Measurements from ENCODE around the gene EIF3I. TPM values are rescaled to one million over a fixed set of nuclear protein-coding genes. Genes with fewer than 3 reads are reported as not detected.
"Not testable (repeated sequence)": the region's sequence is repeated elsewhere in the genome, so short reads cannot be mapped to it uniquely, and the experiment has no call there.

Gene EIF3I
- total RNA-seq, 1 experiment from 2014 or later, result 222 TPM

GRCh38 chr1:32257227-32257508 lies 35.0 kb downstream of the EIF3I start:
- no peak overlapping the region for H3T11ph ChIP-seq (ENCODE audit: low read length)
- H2AFZ ChIP-seq (ENCODE audit: low read length), result no peak overlapping the region
- TF ChIP-seq CTCF (conservative IDR thresholded peaks at IDR 0.05), result no peak
- no peak overlapping the region for H3K18ac ChIP-seq (ENCODE audit: insufficient read length, low read depth, low read length)
- H3K4me3 Mint-ChIP-seq, result no peak overlapping the region
- H3K4me2 ChIP-seq (ENCODE audit: insufficient read depth, insufficient read length, low read length), result no peak overlapping the region
- no peak overlapping the region for H3K27ac ChIP-seq (ENCODE audit: insufficient read length, low read depth, low read length)
- H2BK120ac ChIP-seq (ENCODE audit: low read depth, low read length, poor library complexity, severe bottlenecking), result no peak overlapping the region
- no peak overlapping the region for H2BK12ac ChIP-seq (ENCODE audit: insufficient read length, low read depth, low read length)
- peaks cover 3 to 6% of the 10 kb centered on the region in 2 experiments; a peak in 3 of 4 replicates for H3K4me1 Mint-ChIP-seq
- WGBS (ENCODE audit: extremely low coverage, insufficient read length, low lambda C conversion rate), result no CpG with 5 or more reads among the region's 6 CpGs
- H3K4ac ChIP-seq (ENCODE audit: low read depth, low read length), result no peak overlapping the region
- no peak overlapping the region for H3K14ac ChIP-seq (ENCODE audit: insufficient read depth, low read length)
- no peak for DNase-seq
- H3K9me3 Mint-ChIP-seq, result no peaks in the 10 kb centered on the region; a peak in 1 of 5 replicates
- no peaks in the 10 kb centered on the region for H3K36me3 Mint-ChIP-seq (ENCODE audit: insufficient read depth in 1 of 3, low read depth in 3 of 3)
- no peaks in the 10 kb centered on the region; the same call in 1 of the 2 replicates for H3K27me3 ChIP-seq (ENCODE audit: insufficient read depth, low read length)
- H3K79me2 ChIP-seq (ENCODE audit: insufficient read depth, low read length), result no peaks in the 10 kb centered on the region
- no peaks in the 10 kb centered on the region for H3K23me2 ChIP-seq (ENCODE audit: insufficient read length, low read depth, low read length, poor library complexity, severe bottlenecking)
- no peak overlapping the region for H3K56ac ChIP-seq (ENCODE audit: insufficient read length, low read depth, low read length)
- H4K5ac ChIP-seq (ENCODE audit: insufficient read length, low read depth, low read length), result no peak overlapping the region
- H2BK5ac ChIP-seq (ENCODE audit: insufficient read length, low read length), result no peak overlapping the region
- no peak overlapping the region for H4K8ac ChIP-seq (replicated peaks; ENCODE audit: insufficient read length, low read depth, low read length)
- no peak overlapping the region for H2BK20ac ChIP-seq (ENCODE audit: low read depth, low read length, poor library complexity, severe bottlenecking)
- no peaks in the 10 kb centered on the region for H4K20me1 ChIP-seq (ENCODE audit: control insufficient read depth, insufficient read depth, insufficient read length)
- H3K27me3 Mint-ChIP-seq (ENCODE audit: low read depth), result no peaks in the 10 kb centered on the region; the same call in 1 of the 2 replicates
- no peaks in the 10 kb centered on the region for H3K79me1 ChIP-seq (ENCODE audit: insufficient read depth, low read depth, low read length, poor library complexity, severe bottlenecking)
- no peak overlapping the region for H2BK15ac ChIP-seq (ENCODE audit: low read depth, low read length)
- H3K9me3 ChIP-seq (ENCODE audit: control insufficient read depth, low read depth, low read length), result no peaks in the 10 kb centered on the region
- no peak overlapping the region for H4K91ac ChIP-seq (ENCODE audit: insufficient read length, low read depth, low read length)
- H2AK5ac ChIP-seq (ENCODE audit: insufficient read length, low read length), result no peak overlapping the region
- peaks cover under 1% of the 10 kb centered on the region; the same call in 1 of the 2 replicates for H3K4me1 ChIP-seq (ENCODE audit: insufficient read depth, low read length)
- H3K9ac ChIP-seq (ENCODE audit: extremely low read depth, insufficient read length, low read length), result no peak overlapping the region
- H3K27ac Mint-ChIP-seq, result no peak overlapping the region
- H3K23ac ChIP-seq (ENCODE audit: insufficient read length, low read depth, low read length), result no peak overlapping the region

- not testable (repeated sequence) for H3K9me3 ChIP-seq (ENCODE audit: control insufficient read depth, low read depth, low read length); H3K23ac ChIP-seq (ENCODE audit: insufficient read length, low read depth, low read length); H2BK120ac ChIP-seq (ENCODE audit: low read depth, low read length, poor library complexity, severe bottlenecking); H3K23me2 ChIP-seq (ENCODE audit: insufficient read length, low read depth, low read length, poor library complexity, severe bottlenecking); H3K18ac ChIP-seq (ENCODE audit: insufficient read length, low read depth, low read length); H3K4ac ChIP-seq (ENCODE audit: low read depth, low read length); DNase-seq; H3K56ac ChIP-seq (ENCODE audit: insufficient read length, low read depth, low read length); H3K27ac Mint-ChIP-seq; H3K27me3 ChIP-seq (ENCODE audit: insufficient read depth, low read length); H2BK12ac ChIP-seq (ENCODE audit: insufficient read length, low read depth, low read length); H2BK20ac ChIP-seq (ENCODE audit: low read depth, low read length, poor library complexity, severe bottlenecking); H3T11ph ChIP-seq (ENCODE audit: low read length); H3K27me3 Mint-ChIP-seq (ENCODE audit: low read depth); H2AK5ac ChIP-seq (ENCODE audit: insufficient read length, low read length); H3K4me1 ChIP-seq (ENCODE audit: insufficient read depth, low read length); H4K5ac ChIP-seq (ENCODE audit: insufficient read length, low read depth, low read length); H4K91ac ChIP-seq (ENCODE audit: insufficient read length, low read depth, low read length); H2BK5ac ChIP-seq (ENCODE audit: insufficient read length, low read length); H3K79me1 ChIP-seq (ENCODE audit: insufficient read depth, low read depth, low read length, poor library complexity, severe bottlenecking); H3K14ac ChIP-seq (ENCODE audit: insufficient read depth, low read length); H2BK15ac ChIP-seq (ENCODE audit: low read depth, low read length); H3K36me3 Mint-ChIP-seq (ENCODE audit: insufficient read depth in 1 of 3, low read depth in 3 of 3); H4K8ac ChIP-seq (replicated peaks; ENCODE audit: insufficient read length, low read depth, low read length); H3K79me2 ChIP-seq (ENCODE audit: insufficient read depth, low read length); H3K4me2 ChIP-seq (ENCODE audit: insufficient read depth, insufficient read length, low read length); H3K27ac ChIP-seq (ENCODE audit: insufficient read length, low read depth, low read length); H4K20me1 ChIP-seq (ENCODE audit: control insufficient read depth, insufficient read depth, insufficient read length); H3K4me3 Mint-ChIP-seq; H2AFZ ChIP-seq (ENCODE audit: low read length); H3K9ac ChIP-seq (ENCODE audit: extremely low read depth, insufficient read length, low read length); H3K9me3 Mint-ChIP-seq
- WGBS (ENCODE audit: extremely low coverage, insufficient read length, low lambda C conversion rate), result no CpG with 5 or more reads among the region's 4 CpGs
- peaks cover 4 to 16% of the 10 kb centered on the region in 2 experiments for H3K4me1 Mint-ChIP-seq
These were observed 41.0 kb downstream of the EIF3I start for GRCh38 chr1:32263236-32263593.

Measured in H9 (cell line).